SH-SY5Y (cell line): ENCODE results near the gene ANO7.

ENCODE experiments used
- GATA2 ChIP-seq: IDR thresholded peaks from 2 replicates; pipeline ENCODE4 v1.6.1; 2011; ENCODE audit warnings: mild to moderate bottlenecking, low read depth, low read length
- GATA3 ChIP-seq: IDR thresholded peaks from 2 replicates; pipeline ENCODE4 v1.6.1; 2011; ENCODE audit warnings: low read depth, mild to moderate bottlenecking, low read length, moderate library complexity

- no peak for TF ChIP-seq GATA2
- no peak for TF ChIP-seq GATA3
Observed at GRCh38 chr2:241272303-241273209, 84.1 kb downstream of the ANO7 start.
